Testis (tissue), 2 donors: ENCODE data around the gene RGS5.

ENCODE experiments used
- POLR2A ChIP-seq: fragments of 450-650 bp; IDR thresholded peaks from one replicate; pipeline ENCODE4 v1.6.1; 2017; ENCODE audit warnings: antibody characterized with exemption, mild to moderate bottlenecking, moderate library complexity
- TF ChIP-seq, protein P1 (sequence below), 3 experiments: fragments of 450-650 bp in 2 of 3; fragments of 200-600 bp in 1 of 3; sonication (generic) in 1 of 3; IDR thresholded peaks; one replicate each; pipeline ENCODE4 v1.5.1; 2016 to 2019; ENCODE audit warnings: antibody characterized with exemption in 3 of 3, mild to moderate bottlenecking in 2 of 3, moderate library complexity in 1 of 3

DNA sequence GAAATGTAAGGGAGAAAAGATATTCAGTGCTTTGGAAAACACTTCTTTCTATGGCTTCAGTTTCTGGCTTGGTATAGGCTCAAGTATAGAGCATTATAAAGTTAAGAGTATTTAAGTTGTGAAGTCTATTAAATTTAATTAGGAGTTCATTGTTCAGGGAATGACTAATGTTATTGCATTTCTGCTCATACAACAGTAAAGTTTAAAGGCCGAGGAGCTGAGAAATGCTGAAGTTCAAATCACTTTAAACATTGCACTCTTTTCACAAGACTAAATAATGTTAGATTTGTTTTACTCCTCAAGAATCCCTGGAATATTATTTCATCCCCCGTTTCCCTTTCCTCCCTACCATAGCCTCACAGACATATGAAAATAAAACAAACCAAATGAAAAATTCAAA lies 30.1 kb downstream of the RGS5 start:
- no peak for TF ChIP-seq POLR2A
- TF ChIP-seq, protein P1, sequence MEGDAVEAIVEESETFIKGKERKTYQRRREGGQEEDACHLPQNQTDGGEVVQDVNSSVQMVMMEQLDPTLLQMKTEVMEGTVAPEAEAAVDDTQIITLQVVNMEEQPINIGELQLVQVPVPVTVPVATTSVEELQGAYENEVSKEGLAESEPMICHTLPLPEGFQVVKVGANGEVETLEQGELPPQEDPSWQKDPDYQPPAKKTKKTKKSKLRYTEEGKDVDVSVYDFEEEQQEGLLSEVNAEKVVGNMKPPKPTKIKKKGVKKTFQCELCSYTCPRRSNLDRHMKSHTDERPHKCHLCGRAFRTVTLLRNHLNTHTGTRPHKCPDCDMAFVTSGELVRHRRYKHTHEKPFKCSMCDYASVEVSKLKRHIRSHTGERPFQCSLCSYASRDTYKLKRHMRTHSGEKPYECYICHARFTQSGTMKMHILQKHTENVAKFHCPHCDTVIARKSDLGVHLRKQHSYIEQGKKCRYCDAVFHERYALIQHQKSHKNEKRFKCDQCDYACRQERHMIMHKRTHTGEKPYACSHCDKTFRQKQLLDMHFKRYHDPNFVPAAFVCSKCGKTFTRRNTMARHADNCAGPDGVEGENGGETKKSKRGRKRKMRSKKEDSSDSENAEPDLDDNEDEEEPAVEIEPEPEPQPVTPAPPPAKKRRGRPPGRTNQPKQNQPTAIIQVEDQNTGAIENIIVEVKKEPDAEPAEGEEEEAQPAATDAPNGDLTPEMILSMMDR (IDR thresholded peaks at IDR 0.05): no peak
